Endodermal cell (in vitro differentiated cells): ENCODE measurements around the gene PARD3B. TPM values are rescaled to one million over a fixed set of nuclear protein-coding genes. Genes with fewer than 3 reads are reported as not detected.

ENCODE experiments used
- DNase-seq: peaks from one replicate; pipeline ENCODE4 v3.0.0-alpha.2; 2017
- H3K27ac ChIP-seq: 2 replicates; pipeline ENCODE4 v1.5.1; 2013; ENCODE audit warnings: mild to moderate bottlenecking, low read depth, low read length, moderate library complexity
- H3K27me3 ChIP-seq: 2 replicates; pipeline ENCODE4 v1.6.1; 2013; ENCODE audit warnings: mild to moderate bottlenecking, low read length, moderate library complexity; ENCODE audit not compliant: insufficient read depth, control insufficient read depth, poor library complexity, severe bottlenecking
- H3K36me3 ChIP-seq: 2 replicates; pipeline ENCODE4 v1.7.0; 2013; ENCODE audit warnings: mild to moderate bottlenecking, low read length, moderate library complexity; ENCODE audit not compliant: control insufficient read depth, insufficient read depth
- H3K4me1 ChIP-seq: one replicate; pipeline ENCODE4 v1.7.0; 2013; ENCODE audit warnings: low read length; ENCODE audit not compliant: control insufficient read depth, insufficient read depth
- H3K4me3 ChIP-seq: 2 replicates; pipeline ENCODE4 v1.5.1; 2013; ENCODE audit warnings: mild to moderate bottlenecking, low read length, moderate library complexity
- H3K9ac ChIP-seq: 2 replicates; pipeline ENCODE4 v1.6.1; 2013; ENCODE audit warnings: mild to moderate bottlenecking, low read length, moderate library complexity; ENCODE audit not compliant: poor library complexity, severe bottlenecking; ENCODE audit errors: extremely low read depth
- H3K9me3 ChIP-seq: 2 replicates; pipeline ENCODE4 v1.6.1; 2013; ENCODE audit warnings: mild to moderate bottlenecking, low read length, moderate library complexity; ENCODE audit not compliant: control insufficient read depth
- H3K27ac Mint-ChIP-seq: 2 replicates; pipeline ENCODE4 v1.8.0; 2020; ENCODE audit warnings: mixed read lengths
- H3K27me3 Mint-ChIP-seq: 2 replicates; pipeline ENCODE4 v1.8.0; 2021; ENCODE audit warnings: mild to moderate bottlenecking, mixed read lengths; ENCODE audit not compliant: insufficient read depth
- H3K36me3 Mint-ChIP-seq: 2 replicates; pipeline ENCODE4 v1.8.0; 2020; ENCODE audit warnings: low read depth, mixed read lengths
- H3K4me1 Mint-ChIP-seq: 2 replicates; pipeline ENCODE4 v1.8.0; 2020; ENCODE audit warnings: mixed read lengths
- H3K4me3 Mint-ChIP-seq: 2 replicates; pipeline ENCODE4 v1.8.0; 2020; ENCODE audit warnings: mild to moderate bottlenecking, moderate library complexity, mixed read lengths
- H3K9me3 Mint-ChIP-seq: 2 replicates; pipeline ENCODE4 v1.8.0; 2020; ENCODE audit warnings: mild to moderate bottlenecking, mixed read lengths
- WGBS, 2 experiments: methylation state at CpG; one replicate each; pipeline versions ENCODE4 v1.1.5 to v1.1.7; 2013; ENCODE audit warnings: missing lambda C conversion rate in 2 of 2, mixed read lengths in 1 of 2; ENCODE audit not compliant: insufficient coverage in 1 of 2, insufficient read length in 1 of 2; 5-methylcytosine and 5-hydroxymethylcytosine counted together
- total RNA-seq, 2 donors: library from RNA; stranded (reverse); fragmentation: NEBNext Ultra II Directional in 1 of 2; extraction: Animal tissue kit (Norgen Biotek cat#: 25700) in 1 of 2; gene quantifications; 2 replicates in 1 of 2; 3 replicates in 1 of 2; pipeline ENCODE4 v1.2.1, GENCODE V29; 2021
- TF ChIP-seq, protein P1 (sequence below): fragments of 200-600 bp; sonication (generic); conservative IDR thresholded peaks from 2 replicates; pipeline ENCODE4 v1.5.0; 2021; ENCODE audit warnings: antibody characterized with exemption, mild to moderate bottlenecking

The PARD3B gene
- total RNA-seq, 2 donors from 2014 or later: 2.5 to 5.6 TPM

DNA sequence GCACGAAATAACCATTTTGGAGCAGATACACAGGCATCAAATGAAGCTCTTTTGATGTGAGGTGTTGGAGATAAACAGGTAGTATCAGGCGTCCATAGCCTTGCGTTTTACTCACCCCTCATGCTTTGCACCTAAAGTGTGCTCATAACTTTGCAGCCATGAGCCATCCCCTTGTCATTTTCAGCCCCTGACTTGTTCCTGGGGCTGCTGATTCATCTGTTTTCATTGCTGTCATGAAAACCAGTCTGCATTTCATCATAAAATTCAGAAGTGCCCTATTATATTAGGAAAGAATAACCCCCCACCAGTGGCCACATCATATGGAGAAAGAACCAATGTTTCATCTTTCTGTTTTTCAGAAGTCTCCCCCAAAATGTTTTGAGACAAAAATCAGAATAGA, 807.3 kb downstream of the PARD3B start:
- Histone ChIP-seq H3K9ac (no peak overlapping the region), H3K9me3 (no peaks in the 10 kb centered on the region), H3K4me1 (peaks cover 2% of the 10 kb centered on the region), H3K36me3 (no peaks in the 10 kb centered on the region), H3K4me3 (no peak overlapping the region), H3K27ac (no peak overlapping the region), H3K27me3 (no peaks in the 10 kb centered on the region)
- TF ChIP-seq, protein P1, sequence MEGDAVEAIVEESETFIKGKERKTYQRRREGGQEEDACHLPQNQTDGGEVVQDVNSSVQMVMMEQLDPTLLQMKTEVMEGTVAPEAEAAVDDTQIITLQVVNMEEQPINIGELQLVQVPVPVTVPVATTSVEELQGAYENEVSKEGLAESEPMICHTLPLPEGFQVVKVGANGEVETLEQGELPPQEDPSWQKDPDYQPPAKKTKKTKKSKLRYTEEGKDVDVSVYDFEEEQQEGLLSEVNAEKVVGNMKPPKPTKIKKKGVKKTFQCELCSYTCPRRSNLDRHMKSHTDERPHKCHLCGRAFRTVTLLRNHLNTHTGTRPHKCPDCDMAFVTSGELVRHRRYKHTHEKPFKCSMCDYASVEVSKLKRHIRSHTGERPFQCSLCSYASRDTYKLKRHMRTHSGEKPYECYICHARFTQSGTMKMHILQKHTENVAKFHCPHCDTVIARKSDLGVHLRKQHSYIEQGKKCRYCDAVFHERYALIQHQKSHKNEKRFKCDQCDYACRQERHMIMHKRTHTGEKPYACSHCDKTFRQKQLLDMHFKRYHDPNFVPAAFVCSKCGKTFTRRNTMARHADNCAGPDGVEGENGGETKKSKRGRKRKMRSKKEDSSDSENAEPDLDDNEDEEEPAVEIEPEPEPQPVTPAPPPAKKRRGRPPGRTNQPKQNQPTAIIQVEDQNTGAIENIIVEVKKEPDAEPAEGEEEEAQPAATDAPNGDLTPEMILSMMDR: no peak
- Mint-ChIP-seq H3K27me3 (peaks cover 2% of the 10 kb centered on the region), H3K4me3 (no peak overlapping the region), H3K9me3 (no peaks in the 10 kb centered on the region), H3K36me3 (no peaks in the 10 kb centered on the region), H3K27ac (no peak overlapping the region), H3K4me1 (peaks cover 7% of the 10 kb centered on the region)
- DNase-seq: no peak
- 94 to 100% methylated on average over 2 to 3 of the region's 3 CpGs for WGBS, 2 experiments

DNA sequence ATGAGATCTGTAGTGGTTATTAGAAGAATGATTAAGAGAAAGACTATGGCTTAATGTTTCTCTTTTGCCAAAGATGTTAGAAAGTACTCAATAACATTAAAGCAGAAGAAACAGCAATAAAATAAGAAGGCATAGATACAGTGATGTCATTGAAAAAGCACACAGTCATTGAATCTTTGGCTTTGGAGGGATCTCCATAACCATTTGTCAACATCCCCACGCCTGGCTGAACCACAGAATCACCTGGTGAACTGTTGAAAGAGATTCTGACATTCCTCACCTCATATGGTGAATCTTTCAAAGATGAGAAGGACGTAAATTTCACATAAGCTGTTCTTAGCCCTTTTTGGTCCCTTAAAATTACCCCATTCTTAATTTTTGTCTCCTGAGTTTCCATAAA, 812.5 kb downstream of the PARD3B start:
- H3K27ac ChIP-seq: no peak overlapping the region

DNA sequence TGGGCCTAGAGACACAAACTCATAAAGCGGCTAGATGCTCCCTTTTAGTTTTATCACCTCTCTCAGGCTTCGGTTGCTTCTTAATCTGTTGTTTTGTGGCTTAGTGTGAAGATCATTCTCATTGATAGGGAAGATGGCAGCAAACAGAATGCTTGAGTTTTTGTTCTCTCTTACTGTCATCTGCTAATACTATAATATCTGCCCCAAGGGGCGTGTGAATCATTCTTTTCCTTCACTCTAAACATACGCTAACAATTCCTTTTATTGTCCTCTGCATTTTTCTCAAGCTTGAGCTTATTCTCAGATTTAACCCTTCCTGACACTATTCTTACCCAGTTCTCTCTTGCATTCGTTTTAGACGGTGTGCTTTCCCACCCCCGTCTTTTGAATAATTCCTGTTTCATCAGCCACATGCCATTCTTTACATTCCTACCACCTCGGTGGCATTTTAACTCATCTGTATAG, 813.1 kb downstream of the PARD3B start:
- H3K27me3 ChIP-seq: peaks cover 11% of the 10 kb centered on the region
- H3K36me3 Mint-ChIP-seq: no peaks in the 10 kb centered on the region
- no peaks in the 10 kb centered on the region for H3K4me1 ChIP-seq
- H3K4me1 Mint-ChIP-seq: peaks cover 18% of the 10 kb centered on the region
- H3K27me3 Mint-ChIP-seq: peaks cover 19% of the 10 kb centered on the region
- no peak overlapping the region for H3K9ac ChIP-seq
- DNase-seq: no peak
- H3K4me3 Mint-ChIP-seq: no peak overlapping the region
- no peak overlapping the region for H3K4me3 ChIP-seq
- no peaks in the 10 kb centered on the region for H3K36me3 ChIP-seq
- H3K9me3 Mint-ChIP-seq: no peaks in the 10 kb centered on the region
- 29 to 38% methylated on average over 6 to 8 of the region's 8 CpGs for WGBS, 2 experiments
- TF ChIP-seq, protein P1: no peak
- H3K27ac ChIP-seq: no peak overlapping the region
- H3K9me3 ChIP-seq: no peaks in the 10 kb centered on the region
- H3K27ac Mint-ChIP-seq: peak overlapping the region; percentile 70

More for the DNA sequence above, 812.5 kb downstream of the PARD3B start:
- Mint-ChIP-seq H3K27me3 (peaks cover 19% of the 10 kb centered on the region), H3K4me1 (peaks cover 18% of the 10 kb centered on the region), H3K9me3 (no peaks in the 10 kb centered on the region), H3K4me3 (no peak overlapping the region), H3K27ac (no peak overlapping the region), H3K36me3 (no peaks in the 10 kb centered on the region)
- Histone ChIP-seq H3K27me3 (peaks cover 5% of the 10 kb centered on the region), H3K9ac (no peak overlapping the region), H3K4me1 (no peaks in the 10 kb centered on the region), H3K4me3 (no peak overlapping the region), H3K36me3 (no peaks in the 10 kb centered on the region), H3K9me3 (no peaks in the 10 kb centered on the region)
- no peak for DNase-seq
- WGBS, 2 experiments: 81 to 83% methylated on average over 2 of the region's 2 CpGs
- TF ChIP-seq, protein P1: no peak
